SK-N-SH (cell line): ENCODE measurements around the gene TNPO2. TPM values are rescaled to one million over a fixed set of nuclear protein-coding genes. Genes with fewer than 3 reads are reported as not detected.

Source experiments
- CTCF ChIA-PET: fragments of 300-600, 350-600 bp; formaldehyde crosslinking; extraction: SDS; loops from one replicate; lab custom pipeline; 2021; lab: Yijun Ruan, JAX
- POLR2A ChIA-PET: fragments of 350-600 bp; sonication (Branson Sonifier 250); formaldehyde crosslinking; extraction: SDS; loops from one replicate; lab custom pipeline; 2020; ENCODE audit warnings: antibody characterized with exemption, inconsistent platforms; lab: Yijun Ruan, JAX
- DNase-seq: peaks from one replicate; pipeline ENCODE4 v3.0.0; 2012
- H2AFZ ChIP-seq: fragments of 200-600 bp; sonication (generic); 2 replicates; pipeline ENCODE4 v1.8.1; 2016; ENCODE audit warnings: antibody characterized with exemption, mild to moderate bottlenecking, low read depth
- H3F3A ChIP-seq: fragments of 200-600 bp; sonication (generic); replicated peaks from 2 replicates; pipeline ENCODE3; 2016; ENCODE audit warnings: antibody characterized with exemption, mild to moderate bottlenecking; ENCODE audit not compliant: insufficient read depth
- H3K27ac ChIP-seq, 2 experiments: fragments of 200-500 bp in 1 of 2; fragments of 200-600 bp in 1 of 2; sonication (Bioruptor generic) in 1 of 2; sonication (generic), shearing (Covaris generic) in 1 of 2; 2 replicates each; pipeline versions ENCODE4 v1.5.1 to v1.6.1; 2014 to 2016; ENCODE audit warnings: low read depth in 2 of 2, inconsistent platforms in 1 of 2, low read length in 1 of 2, mild to moderate bottlenecking in 1 of 2, mixed read lengths in 1 of 2
- H3K27me3 ChIP-seq: fragments of 200-600 bp; sonication (generic), shearing (Covaris generic); 2 replicates; pipeline ENCODE4 v1.6.1; 2016; ENCODE audit warnings: mixed run types; ENCODE audit not compliant: insufficient read depth
- H3K36me3 ChIP-seq, 2 experiments: fragments of 200-500 bp in 1 of 2; fragments of 200-600 bp in 1 of 2; sonication (Bioruptor generic) in 1 of 2; sonication (generic) in 1 of 2; replicated peaks in 1 of 2; 2 replicates each; pipeline versions ENCODE3 to v1.5.1; 2014 to 2016; ENCODE audit warnings: low read length in 1 of 2, mild to moderate bottlenecking in 1 of 2; ENCODE audit not compliant: insufficient read depth in 2 of 2, control insufficient read depth in 1 of 2
- H3K4me1 ChIP-seq, 2 experiments: fragments of 200-500 bp in 1 of 2; fragments of 200-600 bp in 1 of 2; sonication (Bioruptor generic) in 1 of 2; sonication (generic), shearing (Covaris generic) in 1 of 2; 2 replicates each; pipeline versions ENCODE4 v1.5.1 to v1.6.1; 2014 to 2016; ENCODE audit warnings: low read depth in 1 of 2, low read length in 1 of 2, mixed run types in 1 of 2; ENCODE audit not compliant: insufficient read depth in 2 of 2, control insufficient read depth in 1 of 2
- H3K4me2 ChIP-seq: fragments of 200-600 bp; sonication (generic), shearing (Covaris generic); 2 replicates; pipeline ENCODE4 v1.6.1; 2017; ENCODE audit warnings: mixed run types
- H3K4me3 ChIP-seq, 2 experiments: fragments of 200-500 bp in 1 of 2; fragments of 200-600 bp in 1 of 2; sonication (Bioruptor generic) in 1 of 2; sonication (generic), shearing (Covaris generic) in 1 of 2; 2 replicates each; pipeline versions ENCODE4 v1.5.1 to v1.8.1; 2014 to 2016; ENCODE audit warnings: low read depth in 2 of 2, inconsistent platforms in 1 of 2, low read length in 1 of 2, mild to moderate bottlenecking in 1 of 2, mixed read lengths in 1 of 2, moderate library complexity in 1 of 2
- H3K79me2 ChIP-seq: fragments of 200-600 bp; sonication (generic); 2 replicates; pipeline ENCODE4 v1.8.1; 2017; ENCODE audit warnings: mild to moderate bottlenecking; ENCODE audit not compliant: insufficient read depth
- H3K9ac ChIP-seq: fragments of 200-600 bp; sonication (generic); 2 replicates; pipeline ENCODE4 v1.6.1; 2017; ENCODE audit warnings: mixed run types
- H3K9me2 ChIP-seq: fragments of 200-600 bp; sonication (generic); 2 replicates; pipeline ENCODE4 v1.6.1; 2017; ENCODE audit warnings: mixed run types
- H3K9me3 ChIP-seq: fragments of 200-600 bp; sonication (generic); 2 replicates; pipeline ENCODE4 v1.6.1; 2017; ENCODE audit warnings: mixed run types, mild to moderate bottlenecking, moderate library complexity
- H4K20me1 ChIP-seq: fragments of 200-600 bp; sonication (generic); 2 replicates; pipeline ENCODE4 v1.6.1; 2017; ENCODE audit warnings: mild to moderate bottlenecking, mixed run types; ENCODE audit not compliant: insufficient read depth
- CHD2 ChIP-seq: fragments of 150-350 bp; IDR thresholded peaks from 2 replicates; pipeline ENCODE4 v1.6.1; 2018; ENCODE audit warnings: low read length; ENCODE audit not compliant: partially characterized antibody
- ELF1 ChIP-seq: IDR thresholded peaks from 2 replicates; pipeline ENCODE4 v1.4.0; 2012
- FOSL2 ChIP-seq: IDR thresholded peaks from 2 replicates; pipeline ENCODE4 v1.4.0; 2012; ENCODE audit warnings: low read depth, mild to moderate bottlenecking, moderate library complexity, borderline replicate concordance
- FOXJ3 ChIP-seq: sonication (generic); formaldehyde crosslinking; IDR thresholded peaks from 2 replicates; pipeline ENCODE4 v1.5.1; 2020; ENCODE audit warnings: mild to moderate bottlenecking, missing genetic modification reagents
- FOXM1 ChIP-seq: IDR thresholded peaks from 2 replicates; pipeline ENCODE4 v1.4.0; 2012; ENCODE audit warnings: low read depth, mild to moderate bottlenecking
- GABPA ChIP-seq: IDR thresholded peaks from 2 replicates; pipeline ENCODE4 v1.4.0; 2012; ENCODE audit warnings: low read depth, mild to moderate bottlenecking
- GATA2 ChIP-seq: sonication (generic); formaldehyde crosslinking; IDR thresholded peaks from 2 replicates; pipeline ENCODE4 v1.5.0; 2020; ENCODE audit warnings: mild to moderate bottlenecking, missing genetic modification reagents
- JUND ChIP-seq: IDR thresholded peaks from 2 replicates; pipeline ENCODE4 v1.4.0; 2012
- MXI1 ChIP-seq: IDR thresholded peaks from 2 replicates; pipeline ENCODE4 v1.6.1; 2012; ENCODE audit warnings: mild to moderate bottlenecking, low read depth, low read length, improper control_type of control experiment
- POLR2AphosphoS5 ChIP-seq: IDR thresholded peaks from 2 replicates; pipeline ENCODE4 v1.6.1; 2012; ENCODE audit warnings: low read depth, low read length
- RAD21 ChIP-seq: IDR thresholded peaks from 2 replicates; pipeline ENCODE4 v1.6.1; 2012; ENCODE audit warnings: mild to moderate bottlenecking, low read length
- RXRA ChIP-seq: IDR thresholded peaks from 2 replicates; pipeline ENCODE4 v1.4.0; 2012; ENCODE audit warnings: low read depth, mild to moderate bottlenecking, borderline replicate concordance
- SMC3 ChIP-seq: IDR thresholded peaks from 2 replicates; pipeline ENCODE4 v1.6.1; 2012; ENCODE audit warnings: low read depth, low read length, improper control_type of control experiment
- TAF1 ChIP-seq: IDR thresholded peaks from 2 replicates; pipeline ENCODE4 v1.6.1; 2012; ENCODE audit warnings: low read depth, mild to moderate bottlenecking, low read length, moderate library complexity, borderline replicate concordance
- TCF12 ChIP-seq: IDR thresholded peaks from 2 replicates; pipeline ENCODE4 v1.4.0; 2012
- YY1 ChIP-seq: IDR thresholded peaks from 2 replicates; pipeline ENCODE4 v1.4.0; 2012; ENCODE audit warnings: low read depth, mild to moderate bottlenecking
- WGBS: methylation state at CpG from one replicate; pipeline ENCODE4 v1.1.6; 2017; ENCODE audit warnings: low lambda C conversion rate; 5-methylcytosine and 5-hydroxymethylcytosine counted together
- polyA plus RNA-seq, 3 experiments: library from polyadenylated mRNA; depleted of rRNA; stranded (reverse); fragments of >200 nt; gene quantifications; 2 replicates each; pipeline ENCODE4 v1.2.3, GENCODE V29; 2012
- TF ChIP-seq, protein P1 (sequence below): IDR thresholded peaks from 2 replicates; pipeline ENCODE4 v1.4.0; 2012; ENCODE audit warnings: low read depth, borderline replicate concordance
- TF ChIP-seq, protein P2 (sequence below): fragments of 150-350 bp; IDR thresholded peaks from 2 replicates; pipeline ENCODE4 v1.6.1; 2016; ENCODE audit warnings: mild to moderate bottlenecking, low read depth, low read length
- TF ChIP-seq, protein P3 (sequence below): IDR thresholded peaks from 2 replicates; pipeline ENCODE4 v1.4.0; 2012; ENCODE audit warnings: low read depth
- TF ChIP-seq, protein P4 (sequence below): IDR thresholded peaks from 2 replicates; pipeline ENCODE4 v1.6.1; 2012; ENCODE audit warnings: mild to moderate bottlenecking, low read depth, low read length, moderate library complexity

Gene TNPO2
- polyA plus RNA-seq, 1 of the 3 experiments (the other 2 are of a cell fraction) = 82.4 TPM

DNA sequence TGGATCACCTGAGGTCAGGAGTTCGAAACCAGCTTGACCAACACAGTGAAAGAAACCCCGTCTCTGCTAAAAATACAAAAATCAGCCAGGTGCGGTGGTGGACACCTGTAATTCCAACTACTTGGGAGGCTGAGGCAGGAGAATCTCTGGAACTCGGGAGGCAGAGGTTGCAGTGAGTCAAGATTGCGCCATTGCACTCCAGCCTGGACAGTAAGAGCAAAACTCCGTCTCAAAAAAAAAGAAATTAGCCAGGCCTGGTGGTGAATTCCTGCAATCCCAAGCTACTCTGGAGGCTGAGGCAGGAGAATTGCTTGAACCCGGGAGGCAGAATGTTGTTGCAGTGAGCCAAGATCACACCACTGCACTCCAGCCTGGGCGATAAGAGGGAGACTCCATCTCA is 15.1 kb downstream of the TNPO2 start:
- peaks cover 9% of the 10 kb centered on the region; the same call in 1 of the 2 replicates for H3K79me2 ChIP-seq
- TF ChIP-seq ELF1 = no peak
- no peak for TF ChIP-seq JUND
- no peak for TF ChIP-seq RXRA
- TF ChIP-seq, protein P1, sequence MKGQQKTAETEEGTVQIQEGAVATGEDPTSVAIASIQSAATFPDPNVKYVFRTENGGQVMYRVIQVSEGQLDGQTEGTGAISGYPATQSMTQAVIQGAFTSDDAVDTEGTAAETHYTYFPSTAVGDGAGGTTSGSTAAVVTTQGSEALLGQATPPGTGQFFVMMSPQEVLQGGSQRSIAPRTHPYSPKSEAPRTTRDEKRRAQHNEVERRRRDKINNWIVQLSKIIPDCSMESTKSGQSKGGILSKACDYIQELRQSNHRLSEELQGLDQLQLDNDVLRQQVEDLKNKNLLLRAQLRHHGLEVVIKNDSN = no peak
- no peak for TF ChIP-seq TCF12
- no peak for TF ChIP-seq CHD2
- no peak for TF ChIP-seq FOSL2
- TF ChIP-seq, protein P2, sequence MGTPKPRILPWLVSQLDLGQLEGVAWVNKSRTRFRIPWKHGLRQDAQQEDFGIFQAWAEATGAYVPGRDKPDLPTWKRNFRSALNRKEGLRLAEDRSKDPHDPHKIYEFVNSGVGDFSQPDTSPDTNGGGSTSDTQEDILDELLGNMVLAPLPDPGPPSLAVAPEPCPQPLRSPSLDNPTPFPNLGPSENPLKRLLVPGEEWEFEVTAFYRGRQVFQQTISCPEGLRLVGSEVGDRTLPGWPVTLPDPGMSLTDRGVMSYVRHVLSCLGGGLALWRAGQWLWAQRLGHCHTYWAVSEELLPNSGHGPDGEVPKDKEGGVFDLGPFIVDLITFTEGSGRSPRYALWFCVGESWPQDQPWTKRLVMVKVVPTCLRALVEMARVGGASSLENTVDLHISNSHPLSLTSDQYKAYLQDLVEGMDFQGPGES = no peak
- no peak for TF ChIP-seq FOXM1
- TF ChIP-seq YY1 = no peak
- TF ChIP-seq GATA2 = no peak
- TF ChIP-seq GABPA = no peak
- TF ChIP-seq TAF1 = no peak
- TF ChIP-seq, protein P3, sequence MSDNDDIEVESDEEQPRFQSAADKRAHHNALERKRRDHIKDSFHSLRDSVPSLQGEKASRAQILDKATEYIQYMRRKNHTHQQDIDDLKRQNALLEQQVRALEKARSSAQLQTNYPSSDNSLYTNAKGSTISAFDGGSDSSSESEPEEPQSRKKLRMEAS = no peak
- TF ChIP-seq FOXJ3 (CRISPR knock-in tag) = no peak
- no peak for TF ChIP-seq POLR2AphosphoS5
- no peak for TF ChIP-seq MXI1
- TF ChIP-seq, protein P4, sequence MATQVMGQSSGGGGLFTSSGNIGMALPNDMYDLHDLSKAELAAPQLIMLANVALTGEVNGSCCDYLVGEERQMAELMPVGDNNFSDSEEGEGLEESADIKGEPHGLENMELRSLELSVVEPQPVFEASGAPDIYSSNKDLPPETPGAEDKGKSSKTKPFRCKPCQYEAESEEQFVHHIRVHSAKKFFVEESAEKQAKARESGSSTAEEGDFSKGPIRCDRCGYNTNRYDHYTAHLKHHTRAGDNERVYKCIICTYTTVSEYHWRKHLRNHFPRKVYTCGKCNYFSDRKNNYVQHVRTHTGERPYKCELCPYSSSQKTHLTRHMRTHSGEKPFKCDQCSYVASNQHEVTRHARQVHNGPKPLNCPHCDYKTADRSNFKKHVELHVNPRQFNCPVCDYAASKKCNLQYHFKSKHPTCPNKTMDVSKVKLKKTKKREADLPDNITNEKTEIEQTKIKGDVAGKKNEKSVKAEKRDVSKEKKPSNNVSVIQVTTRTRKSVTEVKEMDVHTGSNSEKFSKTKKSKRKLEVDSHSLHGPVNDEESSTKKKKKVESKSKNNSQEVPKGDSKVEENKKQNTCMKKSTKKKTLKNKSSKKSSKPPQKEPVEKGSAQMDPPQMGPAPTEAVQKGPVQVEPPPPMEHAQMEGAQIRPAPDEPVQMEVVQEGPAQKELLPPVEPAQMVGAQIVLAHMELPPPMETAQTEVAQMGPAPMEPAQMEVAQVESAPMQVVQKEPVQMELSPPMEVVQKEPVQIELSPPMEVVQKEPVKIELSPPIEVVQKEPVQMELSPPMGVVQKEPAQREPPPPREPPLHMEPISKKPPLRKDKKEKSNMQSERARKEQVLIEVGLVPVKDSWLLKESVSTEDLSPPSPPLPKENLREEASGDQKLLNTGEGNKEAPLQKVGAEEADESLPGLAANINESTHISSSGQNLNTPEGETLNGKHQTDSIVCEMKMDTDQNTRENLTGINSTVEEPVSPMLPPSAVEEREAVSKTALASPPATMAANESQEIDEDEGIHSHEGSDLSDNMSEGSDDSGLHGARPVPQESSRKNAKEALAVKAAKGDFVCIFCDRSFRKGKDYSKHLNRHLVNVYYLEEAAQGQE = no peak
- no peak for TF ChIP-seq SMC3
- TF ChIP-seq RAD21 = no peak
- TF ChIP-seq, all 33 proteins: peak for 0
- H4K20me1 ChIP-seq = no peaks in the 10 kb centered on the region
- no peaks in the 10 kb centered on the region for H3K9me3 ChIP-seq
- H3K9ac ChIP-seq = no peak overlapping the region
- no peak overlapping the region for H3K4me2 ChIP-seq
- ChIA-PET CTCF (interaction anchor here (0.9 to 1.1 kb wide), 2 partner anchors 49 to 52 kb away, joined by 6 to 7 read pairs; no protein-coding TSS in a partner anchor), POLR2A (no interaction called here)
- H3K4me3 ChIP-seq = no peak overlapping the region
- H3K4me1 ChIP-seq = no peaks in the 10 kb centered on the region
- peaks cover 34 to 46% of the 10 kb centered on the region in 2 experiments for H3K36me3 ChIP-seq
- H2AFZ ChIP-seq = no peak overlapping the region
- WGBS = 96% methylated on average over 8 of the region's 8 CpGs
- H3F3A ChIP-seq = peaks cover 20% of the 10 kb centered on the region
- no peak overlapping the region for H3K27ac ChIP-seq
- H3K9me2 ChIP-seq = no peaks in the 10 kb centered on the region
- DNase-seq = no peak
- H3K27me3 ChIP-seq = no peaks in the 10 kb centered on the region
